ENCODE results near the gene ADI1.

ADI1 gene

GRCh38 chr2:3478846-3479385, 40.4 kb downstream of the ADI1 start:
- H2AFZ ChIP-seq (ENCODE audit: low read depth), result no peak overlapping the region
- no peaks in the 10 kb centered on the region for H3K27me3 ChIP-seq (ENCODE audit: insufficient read depth, low read depth)
- no peaks in the 10 kb centered on the region for H3K36me3 ChIP-seq (ENCODE audit: insufficient read depth)
- H4K20me1 ChIP-seq (ENCODE audit: insufficient read depth), result no peaks in the 10 kb centered on the region
- H3K79me2 ChIP-seq (ENCODE audit: insufficient read depth, low read depth), result no peaks in the 10 kb centered on the region
- TF ChIP-seq, protein P1, sequence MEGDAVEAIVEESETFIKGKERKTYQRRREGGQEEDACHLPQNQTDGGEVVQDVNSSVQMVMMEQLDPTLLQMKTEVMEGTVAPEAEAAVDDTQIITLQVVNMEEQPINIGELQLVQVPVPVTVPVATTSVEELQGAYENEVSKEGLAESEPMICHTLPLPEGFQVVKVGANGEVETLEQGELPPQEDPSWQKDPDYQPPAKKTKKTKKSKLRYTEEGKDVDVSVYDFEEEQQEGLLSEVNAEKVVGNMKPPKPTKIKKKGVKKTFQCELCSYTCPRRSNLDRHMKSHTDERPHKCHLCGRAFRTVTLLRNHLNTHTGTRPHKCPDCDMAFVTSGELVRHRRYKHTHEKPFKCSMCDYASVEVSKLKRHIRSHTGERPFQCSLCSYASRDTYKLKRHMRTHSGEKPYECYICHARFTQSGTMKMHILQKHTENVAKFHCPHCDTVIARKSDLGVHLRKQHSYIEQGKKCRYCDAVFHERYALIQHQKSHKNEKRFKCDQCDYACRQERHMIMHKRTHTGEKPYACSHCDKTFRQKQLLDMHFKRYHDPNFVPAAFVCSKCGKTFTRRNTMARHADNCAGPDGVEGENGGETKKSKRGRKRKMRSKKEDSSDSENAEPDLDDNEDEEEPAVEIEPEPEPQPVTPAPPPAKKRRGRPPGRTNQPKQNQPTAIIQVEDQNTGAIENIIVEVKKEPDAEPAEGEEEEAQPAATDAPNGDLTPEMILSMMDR (conservative IDR thresholded peaks at IDR 0.05; ENCODE audit: low read depth, low read length), result no peak
- no peak overlapping the region for H3K4me3 ChIP-seq (IDR thresholded peaks at IDR 0.05; ENCODE audit: insufficient read depth, low read depth, low read length)
- H3K4me2 ChIP-seq, result no peak overlapping the region
- no peak overlapping the region for H3K9ac ChIP-seq
- no peak overlapping the region for H3K27ac ChIP-seq
- H3K4me1 ChIP-seq (ENCODE audit: low read depth, poor library complexity, severe bottlenecking), result no peaks in the 10 kb centered on the region

GRCh38 chr2:3476985-3477327, 42.4 kb downstream of the ADI1 start:
- no peak overlapping the region for H3K4me3 ChIP-seq (IDR thresholded peaks at IDR 0.05; ENCODE audit: insufficient read depth, low read depth, low read length)
- no peaks in the 10 kb centered on the region for H4K20me1 ChIP-seq (ENCODE audit: insufficient read depth)
- H3K36me3 ChIP-seq (ENCODE audit: insufficient read depth), result no peaks in the 10 kb centered on the region
- no peaks in the 10 kb centered on the region for H3K4me1 ChIP-seq (ENCODE audit: low read depth, poor library complexity, severe bottlenecking)
- H3K4me2 ChIP-seq, result no peak overlapping the region
- TF ChIP-seq, protein P1 (conservative IDR thresholded peaks at IDR 0.05; ENCODE audit: low read depth, low read length), result no peak
- no peaks in the 10 kb centered on the region for H3K27me3 ChIP-seq (ENCODE audit: insufficient read depth, low read depth)
- H3K9ac ChIP-seq, result no peak overlapping the region
- no peaks in the 10 kb centered on the region for H3K79me2 ChIP-seq (ENCODE audit: insufficient read depth, low read depth)
- H3K27ac ChIP-seq, result no peak overlapping the region
- no peak overlapping the region for H2AFZ ChIP-seq (ENCODE audit: low read depth)

GRCh38 chr2:3476321-3476984, 42.9 kb downstream of the ADI1 start:
- no peak overlapping the region for H3K4me2 ChIP-seq
- H3K27ac ChIP-seq, result no peak overlapping the region
- no peaks in the 10 kb centered on the region for H3K79me2 ChIP-seq (ENCODE audit: insufficient read depth, low read depth)

GRCh38 chr2:3475771-3476170, 43.6 kb downstream of the ADI1 start:
- no peaks in the 10 kb centered on the region for H3K79me2 ChIP-seq (ENCODE audit: insufficient read depth, low read depth)
- no peak overlapping the region for H3K9ac ChIP-seq
- TF ChIP-seq, protein P1 (conservative IDR thresholded peaks at IDR 0.05; ENCODE audit: low read depth, low read length), result no peak
- no peaks in the 10 kb centered on the region for H3K4me1 ChIP-seq (ENCODE audit: low read depth, poor library complexity, severe bottlenecking)
- no peak overlapping the region for H2AFZ ChIP-seq (ENCODE audit: low read depth)
- no peak overlapping the region for H3K4me3 ChIP-seq (IDR thresholded peaks at IDR 0.05; ENCODE audit: insufficient read depth, low read depth, low read length)
- H3K36me3 ChIP-seq (ENCODE audit: insufficient read depth), result no peaks in the 10 kb centered on the region
- no peaks in the 10 kb centered on the region for H4K20me1 ChIP-seq (ENCODE audit: insufficient read depth)
- H3K27me3 ChIP-seq (ENCODE audit: insufficient read depth, low read depth), result no peaks in the 10 kb centered on the region
- no peak overlapping the region for H3K27ac ChIP-seq
- no peak overlapping the region for H3K4me2 ChIP-seq

More at GRCh38 chr2:3476321-3476984, 42.9 kb downstream of the ADI1 start:
- H3K9ac ChIP-seq, result no peak overlapping the region
- TF ChIP-seq, protein P1 (conservative IDR thresholded peaks at IDR 0.05; ENCODE audit: low read depth, low read length), result no peak
- H3K36me3 ChIP-seq (ENCODE audit: insufficient read depth), result no peaks in the 10 kb centered on the region
- no peaks in the 10 kb centered on the region for H4K20me1 ChIP-seq (ENCODE audit: insufficient read depth)
- H3K27me3 ChIP-seq (ENCODE audit: insufficient read depth, low read depth), result no peaks in the 10 kb centered on the region
- H3K4me1 ChIP-seq (ENCODE audit: low read depth, poor library complexity, severe bottlenecking), result no peaks in the 10 kb centered on the region
- no peak overlapping the region for H2AFZ ChIP-seq (ENCODE audit: low read depth)
- H3K4me3 ChIP-seq (IDR thresholded peaks at IDR 0.05; ENCODE audit: insufficient read depth, low read depth, low read length), result no peak overlapping the region

All from KMS-11 (cell line).